Stimulated activated CD8-positive, alpha-beta memory T cell treated with anti-CD3 and anti-CD28 coated beads, Interleukin-4, amount 100 ng/mL, for 1 hour (primary cell): ENCODE results near the gene EXOC1.
A peak's percentile ranks its signal among the peaks of the same experiment; 100 is the strongest.

Experiments used
- DNase-seq, 2 donors: peaks; one replicate each; pipeline ENCODE4 v3.0.0-alpha.2; 2020; ENCODE audit warnings: low read depth in 2 of 2, low spot score in 1 of 2

EXOC1 gene

DNA sequence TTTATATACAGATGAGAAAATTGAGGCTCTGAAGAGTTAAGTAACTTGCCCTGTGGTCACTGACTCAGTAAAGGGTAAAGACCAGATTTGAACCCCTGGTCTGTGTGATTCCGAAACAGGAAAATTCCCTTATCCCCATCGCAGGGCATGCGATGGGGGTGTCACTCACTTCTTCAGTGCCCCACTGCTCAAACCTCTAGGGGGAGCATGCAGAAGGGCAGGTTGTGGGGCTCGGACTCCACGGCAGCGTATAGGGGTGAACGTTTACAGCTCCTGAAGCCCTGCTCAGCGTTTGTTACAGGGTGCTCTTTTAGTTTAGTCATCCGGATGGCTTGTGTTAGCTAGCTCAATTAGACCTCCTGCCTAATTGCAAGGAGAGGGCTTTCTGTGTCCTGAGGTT, 3.7 kb upstream of the EXOC1 start:
- DNase-seq: no peak

DNA sequence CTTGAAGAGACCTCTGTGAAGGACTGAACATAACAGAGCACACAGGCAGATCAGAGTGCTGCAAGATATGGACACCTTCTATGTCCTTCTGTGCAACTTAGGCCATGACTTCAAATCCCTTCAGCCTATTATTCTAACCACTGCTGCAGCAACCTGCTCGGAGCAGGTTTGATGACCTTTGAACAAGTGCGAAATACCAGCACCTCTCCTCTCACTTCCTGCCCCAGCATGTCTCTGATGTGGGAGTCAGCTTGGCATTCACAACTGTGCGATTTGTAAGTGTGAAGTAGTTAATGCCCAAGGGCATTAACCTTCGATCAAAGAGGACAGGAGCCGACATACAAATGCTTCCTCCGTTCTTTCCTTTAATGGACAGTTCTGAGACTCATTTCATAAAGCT, 1.6 kb upstream of the EXOC1 start:
- DNase-seq: no peak

DNA sequence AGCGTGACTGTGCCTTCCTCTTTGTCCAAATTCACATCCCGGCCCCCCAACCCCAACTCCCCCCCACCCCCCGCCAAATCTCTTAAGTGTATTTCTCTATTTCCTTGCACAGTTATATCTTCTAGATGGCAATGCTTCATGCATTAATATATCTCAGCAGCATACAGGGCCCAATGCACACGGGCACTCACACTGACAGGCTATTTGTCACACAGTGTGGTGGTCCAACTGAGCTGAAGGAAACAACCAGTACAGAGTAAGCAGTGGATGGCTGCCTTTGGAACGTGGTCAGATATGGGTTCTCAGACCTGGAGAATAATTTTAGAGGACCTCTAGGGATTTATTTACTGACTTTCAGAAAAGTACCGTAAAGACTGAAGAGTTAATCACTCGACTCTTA, 681 bp downstream of the EXOC1 start:
- no peak for DNase-seq

DNA sequence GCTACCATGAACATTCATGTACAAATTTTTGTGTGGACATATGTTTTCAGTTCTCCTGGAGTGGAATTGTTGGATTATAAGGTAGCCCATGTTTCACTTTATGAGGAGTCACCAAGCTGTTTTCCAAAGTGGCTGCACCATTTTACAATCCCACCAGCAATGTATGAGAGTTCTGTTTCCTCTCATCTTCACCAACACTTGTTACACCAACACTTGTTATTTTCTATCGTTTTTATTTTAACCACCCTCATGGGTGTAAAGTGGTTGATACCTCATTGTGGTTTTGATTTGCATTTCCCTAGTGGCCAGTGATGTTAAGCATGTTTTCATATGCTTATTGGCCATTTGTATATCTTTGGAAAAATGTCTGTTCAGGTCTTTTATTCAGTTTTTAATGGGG, 4.1 kb downstream of the EXOC1 start:
- DNase-seq: no peak

DNA sequence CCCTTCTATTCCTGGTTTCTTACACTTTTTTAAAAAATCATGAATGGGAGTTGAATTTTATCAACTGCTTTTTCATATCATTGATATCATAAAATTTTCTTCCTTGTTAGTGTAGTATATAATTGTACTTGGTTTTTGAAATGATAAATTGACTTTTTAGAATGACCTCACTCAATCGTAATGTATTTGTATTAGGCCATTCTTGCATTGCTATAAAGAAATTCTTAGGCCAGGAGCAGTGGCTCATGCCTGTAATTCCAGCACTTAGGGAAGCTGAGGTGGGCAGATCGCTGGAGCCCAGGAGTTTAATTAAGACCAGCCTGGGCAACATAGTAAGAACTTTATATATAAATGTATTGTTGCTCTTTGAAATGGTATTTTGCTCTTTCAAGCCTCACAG, 6.3 kb downstream of the EXOC1 start:
- DNase-seq: no peak

DNA sequence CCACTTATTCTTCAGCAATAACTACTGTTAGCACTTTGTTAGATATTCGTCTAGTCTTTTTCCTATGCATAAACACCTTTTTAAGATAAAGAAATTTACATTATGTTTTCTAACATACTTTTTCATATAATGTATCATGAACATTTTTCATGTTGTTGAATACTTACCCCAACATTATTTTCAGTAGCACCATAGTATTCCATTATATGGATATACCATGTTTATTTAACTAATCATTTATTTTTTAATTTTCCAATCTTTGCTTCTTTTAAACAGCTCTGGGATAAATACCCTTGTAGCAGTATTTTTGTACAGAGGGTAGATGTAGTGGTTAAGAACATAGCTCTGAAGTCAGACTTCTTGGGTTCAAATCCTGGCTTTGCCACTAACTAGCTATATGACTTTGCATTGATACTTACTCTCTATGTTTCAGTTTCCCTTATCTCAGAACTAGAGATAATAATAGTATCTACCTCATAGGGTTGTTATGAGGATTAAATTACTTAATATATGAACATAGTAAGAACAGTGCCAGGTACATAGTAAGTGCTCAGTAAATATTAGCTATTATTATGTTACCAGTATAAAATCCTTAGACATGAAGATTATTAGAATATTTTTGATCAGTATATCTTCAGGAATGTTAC, 11.3 kb downstream of the EXOC1 start:
- no peak for DNase-seq

DNA sequence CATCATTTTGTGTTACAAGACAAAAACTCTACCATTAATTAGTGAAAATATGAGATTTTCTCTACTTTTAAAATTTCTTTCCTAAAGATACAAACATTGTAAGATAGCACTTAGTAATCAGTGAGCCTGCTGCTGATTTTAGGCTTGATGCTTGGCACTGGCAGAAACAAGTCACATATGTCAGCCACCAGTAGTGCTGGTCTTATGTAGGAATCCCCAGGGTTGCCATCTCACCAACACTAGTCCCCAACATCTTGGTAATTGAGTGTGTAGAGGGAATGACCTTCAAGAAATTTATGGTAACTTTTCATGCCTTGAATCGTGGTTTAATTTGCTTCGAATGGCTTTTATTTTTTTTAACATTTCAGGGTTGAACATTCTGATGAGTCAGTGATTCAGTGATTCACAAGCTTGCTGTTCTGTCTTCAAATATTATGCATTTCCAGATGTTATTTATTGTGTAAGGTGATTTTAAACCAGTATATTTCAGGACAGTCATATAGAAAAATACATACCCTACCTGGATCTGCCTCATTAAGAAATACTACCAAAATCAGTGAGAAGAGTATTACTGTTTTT, 11.9 kb downstream of the EXOC1 start:
- DNase-seq: no peak

DNA sequence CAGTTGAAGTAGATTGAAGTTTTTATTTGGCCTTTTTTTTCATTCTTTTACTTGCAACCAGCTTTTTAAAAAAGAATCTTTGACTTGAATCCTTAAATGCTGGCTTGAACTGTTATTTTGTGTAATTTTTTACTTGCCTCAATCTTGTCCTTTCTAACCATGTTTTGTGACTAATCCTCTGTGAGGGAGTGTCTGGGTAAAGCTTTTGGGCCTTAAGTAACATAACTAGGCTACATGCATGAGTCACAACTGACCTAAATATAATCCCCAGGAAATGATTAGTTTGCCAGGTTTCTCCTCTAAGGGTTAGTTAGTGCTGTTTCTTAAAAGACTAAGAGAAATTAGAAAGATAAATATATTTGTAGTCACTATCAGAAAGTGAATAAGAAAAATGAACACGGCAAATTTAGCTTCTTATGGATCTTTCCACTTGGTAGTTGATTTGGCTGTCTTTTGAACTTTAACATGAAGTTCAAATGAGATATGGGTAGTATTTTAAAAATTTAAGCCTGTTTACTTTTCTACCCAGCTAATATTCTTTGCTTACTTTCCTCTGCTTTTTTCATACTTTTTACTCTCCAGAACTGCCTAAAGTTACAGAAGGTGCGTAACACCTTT, 13.0 kb downstream of the EXOC1 start:
- no peak for DNase-seq

DNA sequence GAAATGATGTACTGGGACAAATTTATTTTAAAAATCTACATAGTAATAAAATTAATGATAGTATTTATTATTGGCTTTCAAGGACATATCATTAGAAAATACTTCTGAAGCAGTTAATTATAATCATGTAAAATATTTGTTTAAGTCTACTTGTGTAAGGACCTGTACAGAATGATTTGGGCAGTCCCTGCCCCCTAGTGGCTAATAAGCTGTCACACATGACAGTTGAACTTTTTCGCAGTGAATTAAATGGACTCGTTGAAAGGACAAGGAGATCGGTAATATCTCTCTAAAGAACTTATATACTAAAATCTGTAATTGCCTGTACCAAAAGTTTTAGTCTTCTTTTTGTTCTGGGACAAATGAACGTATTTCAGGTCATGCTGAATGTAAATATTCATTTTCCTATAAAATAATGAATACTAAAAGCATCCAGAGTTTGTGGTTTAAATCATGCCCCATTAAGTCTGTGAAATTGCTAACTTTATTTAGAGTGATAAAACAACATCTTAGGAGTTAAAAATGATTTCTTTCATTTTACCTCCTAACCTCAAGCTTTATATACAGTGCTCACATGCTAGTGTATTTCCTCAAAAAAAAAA, 13.6 kb downstream of the EXOC1 start:
- peak in 1 of 2 donors; percentile 12 for DNase-seq

DNA sequence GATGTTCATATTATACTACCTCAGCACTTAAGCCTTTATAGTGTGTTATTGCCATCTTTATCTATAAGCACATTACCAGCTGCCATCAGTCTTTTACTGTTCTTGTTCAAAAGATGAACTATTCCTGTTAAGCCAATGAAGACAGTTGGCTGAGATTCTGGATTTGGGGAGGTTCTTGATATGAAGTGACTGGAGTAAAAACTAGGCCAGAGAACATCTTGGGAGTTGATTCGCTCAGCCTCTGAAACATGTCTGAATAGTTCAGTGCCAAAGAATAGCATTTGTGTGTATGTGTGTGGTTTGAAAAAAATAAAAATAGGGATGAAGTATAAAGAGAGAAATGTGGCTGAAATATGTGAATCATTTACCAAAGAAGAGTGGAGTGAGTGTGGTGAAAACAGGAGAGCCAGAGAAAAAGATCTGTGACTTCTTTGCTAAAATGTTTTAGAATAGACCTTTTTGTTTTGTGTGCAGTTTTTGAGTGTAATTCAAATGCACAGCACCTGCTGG, 15.2 kb downstream of the EXOC1 start:
- DNase-seq: no peak

DNA sequence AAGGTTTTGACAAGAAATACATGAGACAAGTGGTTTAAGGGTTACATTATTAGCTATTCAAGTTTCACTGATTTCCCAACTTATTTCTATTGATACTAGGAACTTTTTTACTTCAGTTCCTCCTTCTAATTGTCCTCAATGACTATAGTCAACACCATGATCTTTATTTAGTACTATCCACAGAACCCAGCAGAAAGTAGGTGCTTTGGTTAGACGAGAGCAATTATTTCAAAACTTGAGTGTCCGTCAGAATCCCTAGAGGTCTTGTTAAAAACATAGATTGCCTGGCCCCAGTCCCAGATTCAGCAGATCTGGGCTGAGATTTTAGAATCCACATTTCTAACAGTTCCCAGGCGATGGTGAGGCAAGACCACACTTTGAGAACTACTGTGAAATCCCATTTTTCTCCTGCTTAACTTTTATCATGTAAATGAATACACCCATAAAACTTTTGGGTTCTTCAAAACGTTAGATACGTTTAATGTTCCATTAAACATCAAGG, 17.9 kb downstream of the EXOC1 start:
- DNase-seq: no peak

DNA sequence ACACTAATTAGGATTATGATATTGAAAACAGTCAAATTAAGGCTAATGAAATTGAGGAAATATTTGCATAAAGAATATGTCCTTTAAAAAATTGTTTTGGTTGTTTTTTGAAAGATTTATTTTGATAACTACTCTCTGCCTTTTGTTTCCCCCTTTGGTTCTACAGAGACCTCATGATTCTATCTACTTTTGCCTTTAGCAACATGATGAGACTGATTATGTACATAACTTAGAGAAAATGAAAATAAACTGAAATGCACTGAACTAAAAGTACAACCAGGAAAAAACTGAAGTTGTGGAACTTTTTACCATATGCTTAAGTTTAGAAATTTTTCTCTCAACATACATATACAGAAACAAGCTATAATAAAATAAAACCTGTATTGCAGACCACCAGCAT, 21.4 kb downstream of the EXOC1 start:
- no peak for DNase-seq

DNA sequence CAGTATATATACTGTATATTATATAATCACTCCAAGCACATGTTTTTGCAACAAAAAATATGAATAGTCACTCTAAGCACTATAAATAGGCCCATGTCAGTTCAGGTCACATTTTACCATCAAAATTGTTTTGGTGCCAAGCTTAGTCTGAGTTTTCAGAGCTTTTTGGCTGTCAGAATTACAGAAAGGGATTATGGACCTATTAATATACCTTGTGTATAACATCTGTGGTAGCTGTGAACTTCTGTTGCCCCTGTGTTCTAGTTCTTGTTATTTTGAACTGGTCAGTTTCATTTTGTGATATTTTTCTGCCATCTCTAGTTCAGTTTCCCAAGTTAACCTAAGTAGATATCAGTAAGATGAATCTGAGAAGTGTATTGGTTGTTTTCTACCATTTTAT, 22.9 kb downstream of the EXOC1 start:
- DNase-seq: no peak

DNA sequence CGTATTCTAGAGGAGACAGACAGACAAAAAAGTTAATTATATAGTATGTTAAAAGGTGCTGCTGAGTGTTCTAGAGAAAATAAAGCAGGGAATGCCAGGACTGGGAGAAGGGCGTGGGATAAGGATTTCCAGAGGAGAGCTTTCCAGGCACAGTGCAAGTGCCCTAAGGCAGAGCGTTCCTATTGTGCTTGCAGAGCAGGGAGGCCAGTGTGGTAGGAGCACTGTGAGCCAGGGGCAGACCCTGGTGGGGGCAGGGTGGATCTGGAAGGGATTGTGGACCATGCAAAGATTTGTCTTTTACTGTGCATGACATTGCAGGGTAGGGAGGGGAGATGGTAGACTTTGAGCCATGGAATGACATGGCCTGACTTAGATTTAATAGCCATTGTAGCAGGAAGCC, 25.8 kb downstream of the EXOC1 start:
- DNase-seq: no peak

DNA sequence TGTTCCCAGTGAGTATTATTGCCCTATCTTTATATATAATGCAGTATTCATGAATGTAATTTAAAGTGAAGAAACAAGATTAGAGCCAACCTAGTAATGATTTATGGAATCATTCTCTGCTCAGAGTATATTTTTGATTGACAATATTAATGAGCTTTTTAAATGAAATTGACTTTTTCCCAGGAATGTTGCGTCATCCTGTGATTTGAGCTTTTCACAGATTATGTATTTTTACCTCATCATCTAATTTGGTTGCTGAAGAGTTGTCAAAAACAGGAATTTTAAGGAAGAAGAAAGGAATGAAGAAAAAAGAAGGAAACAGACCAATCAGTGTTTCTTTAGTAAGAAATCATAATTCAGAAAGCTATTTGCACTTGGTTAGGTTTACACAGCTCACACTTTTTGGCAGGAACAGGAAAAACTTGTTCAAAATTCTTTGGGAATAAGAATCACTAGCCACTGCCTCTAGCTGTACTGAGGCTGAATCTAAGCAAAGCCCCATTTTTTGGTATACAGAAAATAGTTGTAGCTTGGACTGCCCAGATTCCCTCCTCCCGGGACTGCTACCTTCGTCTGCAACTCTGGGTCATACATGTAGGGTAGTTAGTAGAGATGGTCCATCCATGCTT, 27.3 kb downstream of the EXOC1 start:
- DNase-seq: no peak

DNA sequence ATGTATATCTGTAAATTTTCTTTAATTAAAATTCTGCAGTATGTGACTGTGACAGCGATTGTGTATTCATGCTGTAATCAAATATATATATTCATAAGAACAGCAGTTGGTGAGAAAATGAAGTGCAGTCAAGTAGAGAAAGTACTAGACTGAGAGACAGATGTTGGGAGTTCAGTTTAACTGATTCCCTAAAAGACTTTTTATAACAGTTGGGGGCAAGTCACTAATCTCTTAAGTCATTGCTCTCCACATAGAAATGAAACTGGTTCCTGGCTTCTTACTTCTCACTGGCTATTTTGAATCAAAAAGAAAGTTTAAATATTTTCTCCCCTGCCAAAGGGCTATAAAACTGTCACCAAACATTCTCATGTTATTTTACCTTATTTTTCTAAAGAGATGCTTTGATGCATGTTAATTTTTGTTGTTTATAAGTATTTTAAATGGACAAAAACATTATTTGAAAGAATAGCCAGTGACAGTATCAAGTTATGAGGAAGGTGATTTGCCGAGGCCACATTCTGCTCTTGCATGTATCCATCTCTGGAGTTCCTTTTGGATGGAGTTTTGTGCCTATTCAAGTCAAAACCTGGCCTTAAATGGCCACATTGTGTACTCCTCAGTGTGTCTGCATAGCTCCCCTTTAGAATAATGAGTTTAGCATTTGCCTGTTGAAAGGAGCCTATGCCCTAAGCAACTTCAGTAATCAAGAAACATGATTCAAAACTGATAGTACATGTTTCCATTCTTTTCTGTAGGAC, 30.8 kb downstream of the EXOC1 start:
- no peak for DNase-seq

DNA sequence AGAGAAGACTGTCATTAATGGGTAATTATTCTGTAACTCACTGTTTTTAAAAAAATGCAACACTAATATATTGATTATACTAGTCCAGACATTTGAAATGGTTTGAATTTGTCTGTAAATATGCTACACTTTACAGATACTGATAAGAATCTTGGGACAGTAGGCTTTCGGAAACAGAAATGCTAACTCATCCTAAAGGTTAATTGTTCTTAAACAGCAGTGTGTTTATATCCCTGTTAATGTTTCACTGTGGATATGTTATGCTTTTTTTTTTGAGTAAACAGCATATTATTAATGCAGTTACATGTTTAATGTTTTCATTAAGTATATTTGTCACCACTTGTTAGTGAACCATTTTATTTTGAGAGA, 31.4 kb downstream of the EXOC1 start:
- no peak for DNase-seq

DNA sequence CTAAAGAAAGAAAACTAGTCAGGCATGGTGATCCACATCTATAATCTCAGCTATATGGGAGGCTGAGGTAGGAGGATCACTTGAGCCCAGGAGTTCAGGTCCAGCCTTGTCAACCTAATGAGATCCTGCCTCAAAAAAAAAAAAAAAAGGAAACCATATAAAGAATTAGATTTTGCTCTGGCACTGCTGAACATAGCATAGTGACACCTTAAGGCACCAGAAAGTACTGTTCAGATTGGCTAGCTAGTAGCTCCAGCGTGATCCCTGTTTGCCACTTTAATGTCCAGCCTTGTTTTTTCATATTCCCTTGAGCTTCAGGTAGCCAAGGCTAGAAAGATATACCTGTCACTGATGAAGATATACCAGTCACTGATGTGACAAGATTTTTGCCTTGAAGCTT, 34.1 kb downstream of the EXOC1 start:
- DNase-seq: no peak

DNA sequence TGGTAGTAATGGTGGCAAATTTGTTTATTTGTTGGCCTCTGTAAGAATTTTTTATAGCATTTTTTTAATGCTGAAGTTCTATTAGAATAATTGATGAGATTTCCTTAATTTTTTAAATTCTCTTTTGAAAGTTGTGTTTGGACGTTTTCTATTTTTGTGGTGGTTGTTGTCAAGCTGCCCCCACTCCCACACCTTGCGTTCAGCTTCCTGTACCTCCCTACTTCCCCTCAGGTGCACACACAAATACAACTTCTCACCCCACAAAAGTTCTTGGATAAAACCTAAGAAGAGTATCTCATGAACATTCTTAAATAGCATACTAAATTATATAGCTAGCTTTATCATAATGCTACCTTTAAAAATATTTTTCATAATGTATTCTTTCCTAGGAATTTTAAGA, 38.7 kb downstream of the EXOC1 start:
- no peak for DNase-seq

DNA sequence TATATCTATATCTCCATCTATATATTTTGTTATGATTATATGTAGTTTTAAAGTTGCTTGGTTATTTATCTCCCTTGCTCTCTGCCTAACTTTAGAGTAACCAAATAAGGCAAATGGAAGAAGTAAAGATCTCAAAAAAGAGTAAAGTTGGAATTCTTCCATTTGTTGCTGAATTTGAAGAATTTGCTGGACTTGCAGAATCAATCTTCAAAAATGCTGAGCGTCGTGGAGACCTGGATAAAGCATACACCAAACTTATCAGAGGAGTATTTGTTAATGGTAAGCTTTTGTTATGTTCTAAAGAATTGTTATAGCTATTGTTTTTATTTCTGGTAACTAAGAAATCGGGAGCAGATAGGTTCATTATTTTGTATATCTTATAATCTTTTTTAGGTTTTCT, 43.2 kb downstream of the EXOC1 start:
- DNase-seq: no peak

DNA sequence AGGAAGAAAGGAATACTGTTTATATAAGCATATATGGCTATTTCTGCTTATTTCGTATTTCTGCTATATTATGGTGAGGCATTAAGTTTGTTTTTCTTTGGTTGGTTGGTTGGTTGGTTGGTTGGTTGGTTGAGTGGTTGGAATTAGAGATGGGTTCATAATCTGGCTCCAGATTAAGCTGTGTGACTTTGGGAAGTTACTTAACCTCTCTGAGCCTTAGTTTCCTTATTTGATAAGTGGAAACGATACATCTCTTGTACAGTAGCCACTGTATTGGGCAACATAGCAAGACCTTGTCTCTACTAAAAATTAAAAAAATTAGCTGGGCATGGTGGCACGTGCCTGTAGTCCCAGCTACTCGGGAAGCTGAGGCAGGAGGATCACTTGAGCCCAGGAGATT, 49.2 kb downstream of the EXOC1 start:
- DNase-seq: no peak
